Umbilical cord (tissue), 2 donors: ENCODE data around the gene TRAPPC6A. TPM values are rescaled to one million over a fixed set of nuclear protein-coding genes. Genes with fewer than 3 reads are reported as not detected.
"Not testable (repeated sequence)": the region's sequence is repeated elsewhere in the genome, so short reads cannot be mapped to it uniquely, and the experiment has no call there.

Source experiments
- DNase-seq: peaks from one replicate; pipeline ENCODE4 v3.0.0-alpha.2; 2015; ENCODE audit warnings: low spot score
- total RNA-seq: library from RNA; depleted of rRNA; stranded (reverse); fragments of >200 nt; gene quantifications from one replicate; pipeline ENCODE4 v1.2.3, GENCODE V29; 2014; ENCODE audit warnings: low replicate concordance; ENCODE audit not compliant: insufficient read depth

Gene TRAPPC6A
- total RNA-seq, 1 donor from 2014 or later = 12.5 TPM

GRCh38 chr19:45130888-45131615 lies 47.0 kb downstream of the TRAPPC6A start:
- DNase-seq = no peak

GRCh38 chr19:45130236-45130635 lies 47.8 kb downstream of the TRAPPC6A start:
- no peak for DNase-seq

GRCh38 chr19:45128806-45129205 lies 49.2 kb downstream of the TRAPPC6A start:
- no peak for DNase-seq

GRCh38 chr19:45128146-45128545 lies 49.9 kb downstream of the TRAPPC6A start:
- DNase-seq = no peak

GRCh38 chr19:45126654-45127053 lies 51.4 kb downstream of the TRAPPC6A start:
- no peak for DNase-seq

GRCh38 chr19:45125975-45126493 lies 52.0 kb downstream of the TRAPPC6A start:
- peak; percentile 33 for DNase-seq

- DNase-seq = no peak
Measured at GRCh38 chr19:45125360-45125759, 52.7 kb downstream of the TRAPPC6A start.

- DNase-seq = no peak
Measured at GRCh38 chr19:45124021-45124420, 54.0 kb downstream of the TRAPPC6A start.

- DNase-seq = peak; percentile 79
Measured at GRCh38 chr19:45123440-45123850, 54.6 kb downstream of the TRAPPC6A start.

GRCh38 chr19:45122832-45123231 lies 55.2 kb downstream of the TRAPPC6A start:
- no peak for DNase-seq

- no peak for DNase-seq
Measured at GRCh38 chr19:45121827-45122345, 56.2 kb downstream of the TRAPPC6A start.

GRCh38 chr19:45119582-45119981 lies 58.5 kb downstream of the TRAPPC6A start:
- no peak for DNase-seq

- not testable (repeated sequence) for DNase-seq
Measured at GRCh38 chr19:45118591-45119355, 59.3 kb downstream of the TRAPPC6A start.

GRCh38 chr19:45118106-45118505 lies 59.9 kb downstream of the TRAPPC6A start:
- DNase-seq = no peak

- DNase-seq = no peak
Measured at GRCh38 chr19:45117671-45118070, 60.4 kb downstream of the TRAPPC6A start.

GRCh38 chr19:45117167-45117594 lies 60.9 kb downstream of the TRAPPC6A start:
- peak; percentile 82 for DNase-seq

- DNase-seq = no peak
Measured at GRCh38 chr19:45115809-45116615, 62.0 kb downstream of the TRAPPC6A start.

- DNase-seq = no peak
Measured at GRCh38 chr19:45114116-45114515, 63.9 kb downstream of the TRAPPC6A start.

GRCh38 chr19:45113628-45114027 lies 64.4 kb downstream of the TRAPPC6A start:
- no peak for DNase-seq
